GM20000 (cell line): ENCODE results near the gene RANBP3.

Experiments used
- DNase-seq: peaks from one replicate; pipeline ENCODE4 v3.0.0; 2012; ENCODE audit warnings: low spot score
- CTCF ChIP-seq: IDR thresholded peaks from 2 replicates; pipeline ENCODE4 v1.5.1; 2012; ENCODE audit warnings: mild to moderate bottlenecking, control low read depth; ENCODE audit errors: extremely low read depth, missing control alignments

Gene RANBP3

GRCh38 chr19:5933391-5934068, 44.4 kb downstream of the RANBP3 start:
- no peak for DNase-seq
- TF ChIP-seq CTCF = no peak

GRCh38 chr19:5932609-5933262, 45.2 kb downstream of the RANBP3 start:
- no peak for TF ChIP-seq CTCF
- no peak for DNase-seq

- no peak for TF ChIP-seq CTCF
- DNase-seq = no peak
Measured at GRCh38 chr19:5932146-5932545, 45.8 kb downstream of the RANBP3 start.

- TF ChIP-seq CTCF = no peak
Measured at GRCh38 chr19:5931251-5931650, 46.7 kb downstream of the RANBP3 start.

GRCh38 chr19:5929625-5930024, 48.3 kb downstream of the RANBP3 start:
- DNase-seq = no peak
- no peak for TF ChIP-seq CTCF

More at GRCh38 chr19:5931251-5931650, 46.7 kb downstream of the RANBP3 start:
- DNase-seq = no peak

GRCh38 chr19:5929179-5929578, 48.8 kb downstream of the RANBP3 start:
- DNase-seq = no peak
- no peak for TF ChIP-seq CTCF

GRCh38 chr19:5927441-5927821, 50.5 kb downstream of the RANBP3 start:
- TF ChIP-seq CTCF = no peak
- DNase-seq = peak; percentile 81
